ENCODE data around the gene BTBD6.

BTBD6 gene

DNA sequence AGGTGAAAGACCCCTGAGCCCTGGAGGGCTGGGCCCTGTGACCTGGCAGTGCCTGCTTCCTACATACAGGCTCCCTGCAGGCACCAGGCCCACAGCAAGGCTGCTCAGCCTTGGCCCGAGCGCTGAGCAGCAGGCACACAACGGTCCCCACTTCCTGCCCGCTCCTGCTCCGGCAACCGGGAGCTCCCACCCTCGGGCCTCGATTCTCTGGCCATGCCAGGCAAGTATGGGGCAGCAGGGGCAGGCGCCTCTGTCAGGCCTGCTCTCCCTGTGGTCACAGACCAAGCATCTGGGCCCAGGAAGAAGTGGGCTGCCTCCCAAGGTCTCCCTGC, 36.6 kb upstream of the BTBD6 start:
- no peak for DNase-seq

- no peak for DNase-seq
Measured at GRCh38 chr14:105212541-105213300, 35.6 kb upstream of the BTBD6 start.

DNA sequence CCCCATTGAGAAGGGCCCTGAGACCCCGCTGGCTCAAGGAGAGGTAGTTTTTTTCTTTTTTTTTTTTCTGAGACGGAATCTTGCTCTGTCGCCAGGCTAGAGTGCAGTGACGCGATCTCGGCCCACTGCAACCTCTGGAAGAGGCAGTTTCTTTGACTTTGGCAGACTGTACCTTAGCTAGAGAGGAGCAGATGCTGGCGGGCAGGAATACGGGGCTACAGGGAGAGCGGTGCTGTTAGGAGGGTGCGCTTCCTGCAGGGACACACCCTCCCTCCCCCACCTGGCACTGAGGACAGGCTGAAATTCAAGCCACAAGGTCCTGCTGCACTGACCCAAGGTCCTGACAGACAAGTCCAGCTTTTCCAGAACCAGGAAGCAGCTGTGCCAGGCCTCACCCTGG, 35.0 kb upstream of the BTBD6 start:
- no peak for DNase-seq

- DNase-seq, result no peak
Measured at GRCh38 chr14:105214324-105214915, 33.9 kb upstream of the BTBD6 start.

GRCh38 chr14:105215602-105216001, 32.7 kb upstream of the BTBD6 start:
- no peak for DNase-seq

DNA sequence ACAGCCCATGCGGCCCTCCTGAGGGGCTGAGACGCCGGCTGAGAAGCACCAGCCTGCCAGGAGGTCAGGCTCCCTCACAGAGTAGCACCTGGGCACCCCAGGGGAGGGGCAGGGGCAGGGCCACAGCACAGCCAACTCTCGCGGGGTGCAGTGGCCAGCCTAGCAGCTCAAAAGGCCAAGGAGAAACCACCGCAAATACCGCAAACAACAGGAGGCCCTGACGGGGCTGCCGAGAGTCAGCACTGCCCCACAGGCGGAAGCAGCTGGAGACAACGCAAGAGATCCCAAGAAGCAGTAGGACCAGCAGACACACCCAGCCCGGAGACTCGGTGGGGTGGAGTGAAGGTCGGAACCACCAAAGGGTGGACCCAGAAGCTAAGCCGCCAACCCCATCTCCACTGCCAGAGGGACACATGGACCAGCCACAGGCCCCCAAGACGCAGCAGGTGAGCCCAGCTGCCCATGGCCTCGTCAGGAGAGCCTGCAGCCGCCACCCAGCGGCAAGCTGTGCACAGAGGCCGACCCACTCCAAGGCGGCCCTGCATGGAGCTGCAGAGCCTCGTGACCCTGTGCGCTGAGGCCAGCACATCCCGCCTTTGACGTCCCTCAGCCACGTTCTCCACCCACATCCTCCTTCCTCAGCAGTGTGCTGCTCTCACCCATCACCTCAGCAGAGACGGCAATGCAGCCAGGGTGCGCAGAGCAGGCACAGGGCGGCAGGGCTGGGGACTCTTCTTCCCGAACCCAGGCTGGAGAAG, 31.7 kb upstream of the BTBD6 start:
- no peak for DNase-seq

DNA sequence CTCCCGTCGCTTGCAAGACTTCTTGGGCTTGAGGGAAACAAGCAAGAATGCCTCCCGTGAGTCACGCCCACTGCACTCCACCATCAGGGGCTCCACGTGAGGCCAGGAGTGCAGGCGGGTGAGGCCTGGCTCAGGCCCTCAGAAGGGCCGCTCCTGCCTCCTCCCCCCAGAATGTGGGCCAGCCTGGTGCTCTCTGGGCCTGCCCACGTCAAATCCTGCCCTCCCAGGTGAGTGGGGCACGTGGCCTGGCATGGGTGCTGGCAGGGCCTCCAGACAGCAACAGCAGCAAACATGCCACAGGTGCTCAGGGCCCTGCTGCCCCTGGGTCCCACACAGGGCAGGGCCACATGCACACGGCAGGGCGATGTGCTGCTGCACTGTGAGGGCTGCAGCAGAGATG, 30.6 kb upstream of the BTBD6 start:
- no peak for DNase-seq

- DNase-seq, result no peak
Measured at GRCh38 chr14:105218611-105219010, 29.7 kb upstream of the BTBD6 start.

DNA sequence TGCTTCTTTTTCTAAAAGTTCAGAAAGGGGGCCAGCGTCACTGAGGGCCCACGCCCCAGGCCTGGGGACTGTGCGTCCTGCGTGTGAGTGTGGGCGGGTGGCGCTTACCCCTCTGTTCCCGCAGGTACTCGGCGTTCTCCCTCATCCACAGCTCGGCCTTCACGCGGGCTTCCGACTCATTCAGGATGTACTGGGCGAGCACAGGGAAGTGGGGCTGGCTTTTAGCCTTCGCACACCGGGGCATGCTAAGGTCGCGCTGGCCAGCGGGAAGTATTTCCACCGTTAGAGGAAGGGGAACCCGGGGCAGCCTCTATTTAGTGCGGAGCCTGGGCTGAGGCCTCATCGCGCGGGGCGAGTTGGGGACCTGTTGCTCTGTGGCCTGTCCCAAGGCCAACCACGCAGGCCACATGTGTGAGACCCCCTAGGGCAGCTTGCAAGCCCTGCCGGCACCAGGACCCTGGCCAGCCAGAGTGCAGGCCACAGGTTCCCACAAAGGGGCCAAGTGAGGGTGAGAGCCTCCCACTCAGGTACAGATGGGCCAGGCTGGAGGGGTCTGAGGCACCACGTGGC, 29.2 kb upstream of the BTBD6 start:
- no peak for DNase-seq

DNA sequence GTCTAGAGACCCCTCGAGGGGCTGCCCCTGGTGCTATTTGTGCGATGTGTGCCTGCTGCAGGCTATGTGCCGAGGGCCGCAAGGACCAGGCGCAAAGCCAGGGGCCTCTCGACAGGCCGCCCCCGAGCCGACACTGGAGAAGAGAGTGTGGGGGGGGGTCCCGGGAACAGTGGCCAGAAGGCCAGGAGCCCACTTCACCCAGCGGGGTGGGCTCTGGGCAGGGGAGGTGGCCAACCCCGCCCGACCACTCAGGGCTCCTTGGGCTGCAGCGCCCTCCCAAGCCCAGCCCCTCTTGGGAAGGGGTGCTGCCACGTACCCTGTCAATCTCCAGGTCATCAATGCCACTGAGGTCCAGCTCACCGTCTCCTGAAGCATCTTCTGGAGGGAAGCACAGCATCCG, 28.6 kb upstream of the BTBD6 start:
- no peak for DNase-seq

DNA sequence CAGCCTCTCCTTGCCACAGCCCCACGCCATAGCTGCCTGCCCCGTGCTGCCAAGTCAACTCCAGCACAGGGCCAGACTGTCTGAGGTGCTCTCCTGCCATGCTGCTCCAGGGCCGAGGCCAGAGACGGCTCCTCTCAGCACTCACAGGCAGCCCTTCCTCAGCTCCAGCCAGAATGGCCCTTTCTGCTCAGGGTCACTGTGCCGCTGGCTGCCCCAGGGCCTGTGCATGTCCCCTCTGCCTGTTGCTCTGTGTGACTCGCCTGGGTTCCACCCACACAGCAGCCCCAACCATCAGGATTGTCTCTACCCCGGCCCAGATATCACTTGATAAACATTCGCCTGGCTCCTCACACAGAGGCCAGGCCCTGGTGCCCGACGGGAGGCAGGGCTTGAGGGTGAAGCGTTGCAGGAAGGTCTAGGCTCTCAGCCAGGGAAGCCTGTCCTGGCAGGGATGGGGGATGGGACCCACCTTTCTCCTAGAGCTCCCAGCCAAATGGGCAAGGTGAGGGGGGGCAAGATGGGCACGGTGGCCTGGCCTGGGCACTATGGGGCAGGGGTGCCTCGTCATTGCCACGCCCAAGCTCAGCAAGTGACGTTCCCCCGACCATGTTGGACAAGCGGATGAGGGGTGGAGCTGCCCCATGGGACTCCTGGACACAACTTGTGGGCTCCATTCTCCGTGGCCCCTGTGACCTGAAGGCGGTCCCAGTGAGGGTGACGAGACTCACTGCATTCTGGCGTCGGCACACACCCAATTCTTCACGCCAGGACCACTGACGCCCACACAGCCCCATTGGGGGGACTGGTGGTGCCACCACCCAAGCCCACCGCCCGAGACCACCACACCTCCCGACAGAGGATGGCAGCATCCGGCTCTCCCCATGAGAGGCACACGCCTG, 27.4 kb upstream of the BTBD6 start:
- DNase-seq, result no peak

DNA sequence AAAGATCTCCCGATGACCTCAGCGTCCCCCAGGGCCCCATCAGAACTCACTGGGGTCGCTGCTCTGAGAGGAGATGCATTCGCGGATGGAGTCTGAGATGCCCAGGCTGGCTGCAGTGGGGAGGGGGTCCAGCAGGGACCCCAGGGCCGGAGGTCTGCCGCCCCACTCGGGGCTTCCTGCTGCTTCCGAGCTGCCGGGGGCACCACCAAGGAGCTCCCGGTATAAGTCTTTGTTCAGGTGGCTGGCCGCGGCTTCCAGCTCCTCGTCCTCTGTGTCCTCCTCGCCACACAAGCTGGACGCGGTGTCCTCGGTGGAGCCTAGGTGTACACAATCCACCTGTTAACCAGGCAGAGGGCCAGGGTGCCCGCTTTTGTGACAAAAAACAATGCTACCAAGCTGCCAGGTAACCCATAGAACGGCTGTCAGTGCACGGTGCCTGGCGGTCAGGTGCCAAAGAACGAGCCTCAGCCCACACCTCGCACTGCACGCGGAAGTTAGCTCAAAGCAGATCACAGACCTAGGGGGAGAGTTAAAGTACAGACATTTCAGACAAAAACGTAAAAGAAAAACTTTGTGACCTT, 26.6 kb upstream of the BTBD6 start:
- DNase-seq, result no peak

DNA sequence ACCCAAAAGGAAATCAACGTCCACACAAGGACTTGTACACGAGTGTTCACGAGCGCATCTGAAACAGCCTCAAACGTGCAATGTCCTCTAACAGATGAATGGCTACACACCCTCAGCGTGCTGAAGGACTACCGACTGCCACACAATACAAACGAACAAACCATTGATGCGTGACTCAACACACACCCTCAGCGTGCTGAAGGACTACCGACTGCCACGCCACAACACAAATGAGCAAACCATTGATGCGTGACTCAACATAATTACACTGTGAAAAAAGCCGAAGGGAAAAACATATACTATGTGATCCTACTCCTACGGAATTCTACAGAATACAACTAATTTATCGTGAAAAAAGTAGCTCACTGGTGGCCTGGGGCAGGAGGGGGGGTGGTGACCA, 25.1 kb upstream of the BTBD6 start:
- no peak for DNase-seq

DNA sequence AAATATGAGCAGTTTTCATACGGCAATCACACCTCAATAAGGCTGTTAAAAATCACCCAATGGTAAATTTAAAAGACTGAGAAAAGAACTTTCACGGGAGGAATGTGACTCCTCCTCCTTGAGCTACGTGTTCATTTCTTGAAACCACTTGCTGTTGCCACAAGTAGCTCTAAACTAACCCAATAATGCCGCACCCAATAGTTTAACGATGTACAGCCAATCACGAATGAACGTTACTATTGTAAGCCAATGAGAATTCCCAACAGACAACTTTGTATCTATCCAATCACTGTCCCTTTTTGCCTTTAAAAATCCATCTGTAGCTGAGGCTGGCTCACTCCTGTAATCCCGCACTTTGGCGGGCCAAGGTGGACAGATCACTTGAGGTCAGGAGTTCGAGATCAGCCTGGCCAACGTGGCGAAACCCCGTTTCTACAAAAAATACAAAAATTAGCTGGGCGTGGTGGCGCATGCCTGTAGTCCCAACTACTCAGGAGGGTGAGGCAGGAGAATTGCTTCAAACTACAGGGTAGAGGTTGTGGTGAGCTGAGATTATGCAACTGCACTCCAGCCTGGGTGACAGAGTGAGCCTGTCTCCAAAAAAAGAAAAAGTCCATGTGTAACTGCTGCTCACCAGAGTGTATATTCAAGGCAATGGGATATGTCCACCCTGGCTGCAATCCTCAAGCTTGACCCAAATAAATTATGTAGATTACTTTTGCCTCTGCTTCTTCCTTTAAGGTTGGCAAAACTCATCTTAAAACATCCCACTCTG, 24.4 kb upstream of the BTBD6 start:
- DNase-seq, result no peak

DNA sequence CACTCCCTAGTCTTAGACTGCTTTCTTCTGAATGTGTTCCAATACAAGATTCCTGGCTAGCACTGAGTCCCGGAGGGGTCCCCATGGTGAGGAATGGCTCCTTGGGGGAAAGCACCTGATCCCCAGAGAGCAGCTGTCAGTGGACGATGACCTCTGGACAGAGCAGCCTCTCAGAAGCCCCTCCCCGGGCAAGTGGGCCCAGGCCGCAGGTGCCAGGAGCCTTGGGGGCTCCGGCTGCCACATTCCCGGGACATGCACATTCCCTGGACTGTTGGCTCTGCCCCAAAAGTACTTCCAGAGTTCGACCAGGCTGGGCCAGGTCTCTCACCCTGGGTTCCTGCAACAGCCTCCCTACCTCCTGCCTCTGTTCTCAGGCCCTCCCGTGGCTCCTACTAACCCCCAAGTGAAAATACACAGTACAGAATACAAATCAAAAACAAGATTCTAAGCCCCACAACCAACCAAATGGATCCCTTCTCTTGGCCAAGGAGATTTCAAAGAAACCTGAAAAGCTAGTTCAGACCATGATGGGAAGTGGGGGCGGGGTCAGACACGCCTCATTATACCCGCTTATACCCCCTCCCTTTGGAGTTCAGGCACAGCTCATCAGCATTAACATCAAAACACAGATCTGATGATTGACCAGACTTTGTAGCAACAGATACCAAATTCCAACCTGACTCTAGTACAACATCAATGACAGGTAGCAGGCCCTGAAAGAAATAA, 23.3 kb upstream of the BTBD6 start:
- DNase-seq, result no peak

GRCh38 chr14:105226198-105226597, 22.1 kb upstream of the BTBD6 start:
- no peak for DNase-seq

- no peak for DNase-seq
Measured at GRCh38 chr14:105227346-105227745, 21.0 kb upstream of the BTBD6 start.

GRCh38 chr14:105228562-105228961, 19.8 kb upstream of the BTBD6 start:
- no peak for DNase-seq

DNA sequence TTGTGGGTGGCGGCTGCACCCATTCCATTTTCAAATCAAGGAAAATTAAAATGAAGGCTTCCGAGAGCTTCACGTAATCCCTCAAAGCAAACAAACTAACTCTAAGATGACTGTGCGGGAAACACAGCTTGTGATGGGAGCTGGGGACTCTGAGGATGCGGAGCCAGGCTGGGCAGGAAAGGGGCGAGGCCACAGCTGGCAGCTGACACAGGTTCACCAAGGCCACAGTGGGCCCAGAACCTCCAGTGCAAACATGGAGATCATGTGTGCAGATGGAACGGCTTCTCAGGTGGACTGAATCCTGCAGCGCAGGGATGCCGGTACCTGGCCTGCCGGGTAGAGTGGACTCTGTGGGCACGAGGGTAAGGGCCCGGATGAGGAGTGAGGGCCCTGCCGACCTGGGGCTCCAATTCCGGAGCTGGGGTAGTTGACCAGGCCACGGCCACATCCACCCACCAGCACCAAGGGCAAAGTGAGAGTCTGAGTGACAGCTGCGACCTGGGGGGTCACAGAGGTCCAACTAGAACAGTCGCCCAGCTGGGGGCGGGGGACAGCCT, 19.2 kb upstream of the BTBD6 start:
- DNase-seq, result no peak

- DNase-seq, result no peak
Measured at GRCh38 chr14:105240811-105241576, 7.3 kb upstream of the BTBD6 start.

All from stimulated activated CD4-positive, alpha-beta T cell treated with anti-CD3 and anti-CD28 coated beads, Interleukin-4, amount 100 ng/mL, for 1 hour (primary cell).